Spleen (tissue), 7 donors: ENCODE measurements around the gene TMEM121.

Source experiments
- POLR2A ChIP-seq, 3 donors: fragments of 450-650 bp; IDR thresholded peaks; one replicate each; pipeline ENCODE4 v1.5.1; 2017; ENCODE audit warnings: antibody characterized with exemption in 3 of 3, mild to moderate bottlenecking in 1 of 3
- TF ChIP-seq, protein P1 (sequence below), 11 experiments: fragments of 200-600 bp in 7 of 11; fragments of 450-650 bp in 4 of 11; sonication (generic) in 4 of 11; IDR thresholded peaks in 8 of 11; conservative IDR thresholded peaks in 3 of 11; 1 replicate in 7 of 11; 2 replicates in 4 of 11; pipeline versions ENCODE4 v1.4.0 to v1.8.0; 2016 to 2021; ENCODE audit warnings: antibody characterized with exemption in 11 of 11, inconsistent platforms in 4 of 11, mild to moderate bottlenecking in 1 of 11
- donor health status: DM: no; HTN: no; CAD: no; lungs with moderate emphysema.
- donor health status: DM: no; HTN: no; CAD: no.
- donor health status: DM: no; HTN: no; CAD: no.

DNA sequence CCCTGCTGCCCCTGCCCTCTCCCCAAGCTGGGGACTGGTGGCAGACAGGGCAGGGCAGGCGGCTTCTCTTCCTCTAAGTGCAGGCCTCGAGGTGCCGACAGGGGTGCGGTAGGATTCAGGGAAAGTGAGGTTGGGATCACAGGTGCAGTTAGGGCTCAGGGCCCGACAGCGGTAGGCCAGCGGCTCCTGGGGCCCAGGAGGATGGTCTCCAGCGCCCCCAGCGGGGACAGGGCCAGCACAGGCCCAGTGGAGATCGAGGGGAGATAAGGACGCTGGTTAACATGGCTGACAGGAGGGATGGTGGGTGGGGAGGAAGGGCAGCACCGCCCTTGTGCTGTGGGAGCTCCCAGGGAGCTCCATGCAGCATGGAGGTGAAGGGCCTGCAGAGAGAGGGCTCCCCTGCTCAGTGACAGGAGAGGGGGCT is 40.6 kb upstream of the TMEM121 start:
- TF ChIP-seq, protein P1, sequence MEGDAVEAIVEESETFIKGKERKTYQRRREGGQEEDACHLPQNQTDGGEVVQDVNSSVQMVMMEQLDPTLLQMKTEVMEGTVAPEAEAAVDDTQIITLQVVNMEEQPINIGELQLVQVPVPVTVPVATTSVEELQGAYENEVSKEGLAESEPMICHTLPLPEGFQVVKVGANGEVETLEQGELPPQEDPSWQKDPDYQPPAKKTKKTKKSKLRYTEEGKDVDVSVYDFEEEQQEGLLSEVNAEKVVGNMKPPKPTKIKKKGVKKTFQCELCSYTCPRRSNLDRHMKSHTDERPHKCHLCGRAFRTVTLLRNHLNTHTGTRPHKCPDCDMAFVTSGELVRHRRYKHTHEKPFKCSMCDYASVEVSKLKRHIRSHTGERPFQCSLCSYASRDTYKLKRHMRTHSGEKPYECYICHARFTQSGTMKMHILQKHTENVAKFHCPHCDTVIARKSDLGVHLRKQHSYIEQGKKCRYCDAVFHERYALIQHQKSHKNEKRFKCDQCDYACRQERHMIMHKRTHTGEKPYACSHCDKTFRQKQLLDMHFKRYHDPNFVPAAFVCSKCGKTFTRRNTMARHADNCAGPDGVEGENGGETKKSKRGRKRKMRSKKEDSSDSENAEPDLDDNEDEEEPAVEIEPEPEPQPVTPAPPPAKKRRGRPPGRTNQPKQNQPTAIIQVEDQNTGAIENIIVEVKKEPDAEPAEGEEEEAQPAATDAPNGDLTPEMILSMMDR (IDR thresholded peaks at IDR 0.05 in 8 of 11, conservative IDR thresholded peaks at IDR 0.05 in 3 of 11), result peak in 9 of 11 experiments; percentile 19 to 61 (median 40)
- TF ChIP-seq POLR2A (IDR thresholded peaks at IDR 0.05), result no peak
